ENCODE results near the gene NPW. TPM values are rescaled to one million over a fixed set of nuclear protein-coding genes. Genes with fewer than 3 reads are reported as not detected.

Gene NPW
- total RNA-seq: 0.22 and 1.0 TPM in 2 replicates

GRCh38 chr16:2019518-2019920 lies at the start of gene NPW:
TSS of gene NPW (plus strand) at chr16:2019785.

GRCh38 chr16:1971796-1972489 lies 47.6 kb upstream of the NPW start, which contains the start of gene TBL3:
TSS of gene TBL3 (plus strand) at chr16:1972053. CDS start at chr16:1972165, 112 bp downstream.

DNA sequence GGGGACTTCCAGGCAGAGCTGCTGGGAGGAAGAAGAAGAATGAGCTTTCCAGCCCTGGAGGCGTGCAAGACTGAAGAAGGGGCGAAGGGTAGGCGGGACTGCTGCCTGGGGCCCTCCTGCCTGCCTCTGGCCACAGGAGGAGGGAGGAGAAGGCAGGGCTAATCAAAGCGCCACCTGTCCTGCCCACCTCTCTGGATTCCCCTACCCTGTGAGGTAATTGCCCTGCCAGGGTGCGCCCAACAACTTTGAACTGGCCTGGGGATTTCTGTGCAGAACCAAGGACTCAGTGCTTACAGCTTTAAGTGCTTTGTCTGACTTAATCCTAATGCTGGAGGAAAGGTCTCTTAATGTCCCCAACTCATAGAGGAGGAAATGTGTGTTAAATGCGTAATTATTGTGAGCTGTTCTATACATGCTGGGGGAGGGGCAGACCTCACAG lies 38.2 kb upstream of the NPW start, which contains the start of gene NOXO1:
TSS of gene NOXO1 (minus strand) at position 72 of the 439 bp plus-strand sequence. CDS start 290 bp downstream, outside the sequence.

GRCh38 chr16:1983544-1984346 lies 35.8 kb upstream of the NPW start, which contains the start of gene GFER:
TSS of gene GFER (plus strand) at chr16:1984193. CDS start at chr16:1984219, 26 bp downstream.

GRCh38 chr16:1989209-1990100 lies 30.1 kb upstream of the NPW start, which contains the start of gene SYNGR3:
TSS of gene SYNGR3 (plus strand) at chr16:1989970. CDS start at chr16:1990103, 133 bp downstream.

DNA sequence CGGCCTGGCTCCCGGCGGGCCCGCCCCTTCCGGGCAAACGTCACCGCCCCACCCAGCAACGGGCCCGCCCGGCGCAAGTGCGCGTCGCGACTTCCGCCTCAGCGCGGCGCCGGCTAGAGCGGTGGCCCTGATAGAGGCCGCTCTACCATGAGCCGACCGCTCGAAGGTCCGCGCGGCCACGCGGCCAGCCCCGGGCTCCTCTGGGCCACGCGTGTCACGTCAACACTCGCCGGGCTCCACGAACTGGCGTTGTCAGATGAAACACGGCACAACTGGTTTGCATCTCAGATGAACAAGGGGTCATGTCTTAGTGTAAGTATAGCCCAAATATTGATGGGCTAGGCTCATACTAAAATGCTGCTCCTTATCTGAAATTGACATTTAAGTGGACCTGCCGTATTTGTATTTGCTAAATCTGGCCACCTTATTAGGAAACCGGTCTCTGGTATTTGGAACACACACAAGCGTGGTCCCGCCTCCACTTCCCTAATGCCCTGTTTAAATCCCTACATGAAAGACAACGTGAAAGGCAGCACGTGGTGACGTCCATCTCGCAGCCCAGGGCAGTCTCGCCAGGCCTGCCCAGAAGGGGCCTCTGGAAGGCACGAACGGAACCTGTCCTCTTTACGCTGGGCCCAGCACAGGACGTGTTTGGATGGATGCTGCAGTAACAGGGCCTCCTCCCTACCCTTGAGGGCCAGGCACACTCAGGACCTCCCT lies 9.6 kb upstream of the NPW start, which contains the start of gene ZNF598:
TSS of gene ZNF598 (minus strand) at position 31 of the 720 bp plus-strand sequence.

DNA sequence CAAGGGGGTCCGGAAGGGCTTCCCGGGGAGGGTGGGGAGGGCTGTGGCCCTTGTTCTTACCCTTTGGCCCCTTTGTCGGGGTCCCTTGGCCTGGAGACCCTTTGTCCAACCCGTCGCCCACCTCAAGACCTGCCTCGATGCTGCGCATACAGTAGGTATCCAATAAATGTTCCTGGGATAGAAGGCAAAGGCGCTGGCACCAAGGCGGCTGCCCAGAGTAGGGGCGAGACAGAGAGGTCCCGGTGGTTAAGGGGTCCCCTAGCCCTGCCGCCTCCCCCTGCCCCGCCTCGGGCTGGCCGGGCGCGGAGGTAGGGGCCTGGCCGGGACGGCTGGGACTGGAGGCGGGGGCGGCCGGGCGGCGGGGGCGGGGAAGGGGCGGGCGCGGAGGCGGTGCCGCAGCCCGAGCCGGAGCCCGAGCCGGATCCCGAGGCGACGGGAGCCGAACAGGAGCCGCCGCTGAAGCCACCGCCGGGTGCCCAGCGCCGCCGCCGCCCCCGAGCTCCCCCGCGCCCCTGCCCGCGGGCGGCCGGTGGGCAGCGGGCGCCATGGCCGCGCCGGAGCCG lies 7.0 kb downstream of the NPW start, which contains the start of gene NHERF2:
TSS of gene NHERF2 (plus strand) at position 442 of the 563 bp plus-strand sequence. CDS start at position 546, 104 bp downstream.

GRCh38 chr16:2047330-2048115 lies 27.9 kb downstream of the NPW start, which contains the start of the genes NTHL1 and TSC2:
TSS of gene NTHL1 (minus strand) at chr16:2047834. CDS start at chr16:2047823, 11 bp downstream.
TSS of gene TSC2 (plus strand) at chr16:2047985. CDS start at chr16:2048616, 631 bp downstream.

Small RNAs within 50 kb of the gene (small RNA-seq; reads per million reads assigned to genes)
- gene AC005363.2 (ENCODE audit: low replicate concordance) (not detected), gene RN7SL219P (ENCODE audit: low replicate concordance) (not detected)

Other genes starting within 250 kb of the NPW start
- gene NME3, start 248.2 kb upstream of the NPW start, total RNA-seq: 24.5 and 42.1 TPM in 2 replicates
- 10.3 and 14.5 TPM in 2 replicates for gene EME2, start 247.0 kb upstream of the NPW start, total RNA-seq
- 57.6 and 82.5 TPM in 2 replicates for gene MRPS34, start 246.7 kb upstream of the NPW start, total RNA-seq
- gene SPSB3, start 237.2 kb upstream of the NPW start, total RNA-seq: 32.2 and 38.1 TPM in 2 replicates
- 78.1 and 96.1 TPM in 2 replicates for gene NUBP2, start 236.8 kb upstream of the NPW start, total RNA-seq
- under 0.01 TPM in 2 replicates for gene IGFALS, start 226.1 kb upstream of the NPW start, total RNA-seq
- gene HAGH, start 193.0 kb upstream of the NPW start, total RNA-seq: 28.1 and 56.2 TPM in 2 replicates
- 66.3 and 77.3 TPM in 2 replicates for gene FAHD1, start 192.6 kb upstream of the NPW start, total RNA-seq
- not detected in 2 replicates for gene MEIOB, start 147.6 kb upstream of the NPW start, total RNA-seq
- not detected in 2 replicates for gene HS3ST6, start 101.4 kb upstream of the NPW start, total RNA-seq
- gene MSRB1, start 76.6 kb upstream of the NPW start, total RNA-seq: 13.3 and 15.3 TPM in 2 replicates
- gene RPL3L, start 65.1 kb upstream of the NPW start, total RNA-seq: not detected in 2 replicates
- gene NDUFB10, start 60.2 kb upstream of the NPW start, total RNA-seq: 103 and 191 TPM in 2 replicates
- 1,155 and 3,788 TPM in 2 replicates for gene RPS2, start 55.0 kb upstream of the NPW start, total RNA-seq
- gene RNF151, start 52.9 kb upstream of the NPW start, total RNA-seq: 0.43 TPM in 1 of 2 replicates, not detected in the other
- 49.8 and 57.6 TPM in 2 replicates for gene TBL3, start 47.7 kb upstream of the NPW start, total RNA-seq
- 0.44 TPM in 1 of 2 replicates, not detected in the other for gene NOXO1, start 38.3 kb upstream of the NPW start, total RNA-seq
- gene GFER, start 35.6 kb upstream of the NPW start, total RNA-seq: 14.6 and 15.3 TPM in 2 replicates
- 0.86 and 5.7 TPM in 2 replicates for gene SYNGR3, start 29.8 kb upstream of the NPW start, total RNA-seq
- gene ZNF598, start 10.0 kb upstream of the NPW start, total RNA-seq: 39.2 and 54.9 TPM in 2 replicates
- gene NHERF2, start 7.1 kb downstream of the NPW start, total RNA-seq: 53.2 and 107 TPM in 2 replicates
- gene NTHL1, start 28.0 kb downstream of the NPW start, total RNA-seq: 17.3 and 33.6 TPM in 2 replicates
- 70.2 and 86.8 TPM in 2 replicates for gene TSC2, start 28.2 kb downstream of the NPW start, total RNA-seq
- gene PKD1, start 116.1 kb downstream of the NPW start, total RNA-seq: 159 and 223 TPM in 2 replicates
- 1.4 and 1.5 TPM in 2 replicates for gene RAB26, start 128.8 kb downstream of the NPW start, total RNA-seq
- gene TRAF7, start 136.0 kb downstream of the NPW start, total RNA-seq: 72.4 and 77.7 TPM in 2 replicates
- under 0.01 and 0.22 TPM in 2 replicates for gene CASKIN1, start 176.8 kb downstream of the NPW start, total RNA-seq
- 37.4 and 39.2 TPM in 2 replicates for gene MLST8, start 185.7 kb downstream of the NPW start, total RNA-seq
- 1.5 and 1.9 TPM in 2 replicates for gene BRICD5, start 191.1 kb downstream of the NPW start, total RNA-seq
- gene PGP, start 195.1 kb downstream of the NPW start, total RNA-seq: 12.7 and 33.9 TPM in 2 replicates
- gene E4F1, start 203.8 kb downstream of the NPW start, total RNA-seq: 28.0 and 42.5 TPM in 2 replicates
- gene DNASE1L2, start 216.7 kb downstream of the NPW start, total RNA-seq: 0.86 and 1.1 TPM in 2 replicates
- 37.9 and 42.7 TPM in 2 replicates for gene ECI1, start 231.8 kb downstream of the NPW start, total RNA-seq
- 103 and 122 TPM in 2 replicates for gene RNPS1, start 248.3 kb downstream of the NPW start, total RNA-seq

All from placental pericyte (primary cell).